Adrenal gland (tissue), 12 donors: Measurements from ENCODE around the gene COQ7. TPM values are rescaled to one million over a fixed set of nuclear protein-coding genes. Genes with fewer than 3 reads are reported as not detected.

Source experiments
- DNase-seq, 7 donors: peaks; one replicate each; pipeline ENCODE4 v3.0.0-alpha.2; 2019 to 2020
- H3K27ac ChIP-seq, 5 donors: fragments of 200-600 bp; sonication (generic) in 4 of 5; 1 replicate in 3 of 5; 2 replicates in 2 of 5; pipeline versions ENCODE4 v1.5.1 to v1.8.0; 2016 to 2020; ENCODE audit warnings: mild to moderate bottlenecking in 1 of 5
- H3K27me3 ChIP-seq: fragments of 200-600 bp; 2 replicates; pipeline ENCODE4 v1.8.0; 2021
- H3K36me3 ChIP-seq, 2 donors: fragments of 200-600 bp; replicated peaks in 1 of 2; 1 replicate in 1 of 2; 2 replicates in 1 of 2; pipeline versions ENCODE4 v1.5.1 to v1.8.0; 2018 to 2022
- H3K4me1 ChIP-seq, 2 donors: fragments of 200-600 bp; replicated peaks in 1 of 2; 1 replicate in 1 of 2; 2 replicates in 1 of 2; pipeline versions ENCODE4 v1.5.1 to v1.8.0; 2018 to 2021
- H3K4me3 ChIP-seq, 4 donors: fragments of 200-600 bp; sonication (generic) in 3 of 4; one replicate each; pipeline ENCODE4 v1.5.1; 2016 to 2018
- H3K9me3 ChIP-seq, 3 donors: fragments of 200-600 bp; sonication (generic) in 1 of 3; replicated peaks in 1 of 3; 1 replicate in 2 of 3; 2 replicates in 1 of 3; pipeline versions ENCODE4 v1.5.1 to v1.8.0; 2016 to 2021
- CTCF ChIP-seq, 6 experiments: fragments of 450-650 bp in 4 of 6; fragments of 200-600 bp in 2 of 6; sonication (generic) in 1 of 6; IDR thresholded peaks; 1 replicate in 5 of 6; 2 replicates in 1 of 6; pipeline versions ENCODE4 v1.5.1 to v1.8.0; 2016 to 2021; ENCODE audit warnings: antibody characterized with exemption in 6 of 6, mild to moderate bottlenecking in 2 of 6, moderate library complexity in 1 of 6
- POLR2A ChIP-seq, 2 donors: fragments of 450-650 bp; IDR thresholded peaks; one replicate each; pipeline ENCODE4 v1.6.1; 2017; ENCODE audit warnings: antibody characterized with exemption in 2 of 2, mild to moderate bottlenecking in 2 of 2, moderate library complexity in 1 of 2
- WGBS, 4 donors: extraction: QIAGEN DNeasy Blood & Tissue Kit in 2 of 4; methylation state at CpG; one replicate each; pipeline versions ENCODE4 v1.1.5 to v1.1.7; 2013 to 2017; 5-methylcytosine and 5-hydroxymethylcytosine counted together
- intact Hi-C, 2 donors: fragments of 100-400 bp; cut with DNase I; formaldehyde crosslinking; loops; one replicate each; pipeline versions ENCODE4 v1.14.1 to v1.15.0; 2022 to 2023
- polyA plus RNA-seq, 3 donors: library from polyadenylated mRNA; stranded (reverse); fragments of 200-250 nt in 2 of 3; fragments of 350-450 nt in 1 of 3; fragmentation: Illumina TruSeq in 1 of 3; extraction: RNeasy Lipid Tissue Mini Kit (QIAGEN cat#74804) in 1 of 3; gene quantifications; one replicate each; pipeline ENCODE4 v1.2.3, GENCODE V29; 2013 to 2014
- total RNA-seq, 9 donors: library from RNA; depleted of rRNA in 4 of 9; stranded (reverse); fragments of >200 nt in 4 of 9; fragments of 120-200 nt in 1 of 9; fragmentation: NEBNext Ultra II Directional in 1 of 9; extraction: Animal tissue kit (Norgen Biotek cat#: 25700) in 1 of 9; gene quantifications; one replicate each; pipeline versions ENCODE4 v1.1.0 to v1.2.4, GENCODE V29; 2013 to 2023
- donor health status: healthy with polysubstance abuse.
- donor health status: Bipolar disorder and iron deficiency.
- donor health status: DM: yes; HTN: yes; CAD: no.
- donor health status: DM: no; HTN: no; CAD: no.
- donor health status: DM: no; HTN: no; CAD: no.
- donor health status: DM: yes; HTN: yes; CAD: no.

Gene COQ7
- total and polyA plus RNA-seq, 12 donors: 14.9 to 41.8 (median 24.8) TPM

GRCh38 chr16:19106625-19107020 is 39.2 kb downstream of the COQ7 start:
- TF ChIP-seq POLR2A (IDR thresholded peaks at IDR 0.05) (no peak), CTCF (IDR thresholded peaks at IDR 0.05) (no peak)
- no peak for DNase-seq
- intact Hi-C loops: no loop called here
- no peaks in the 10 kb centered on the region for H3K4me1 ChIP-seq
- no peaks in the 10 kb centered on the region for H3K36me3 ChIP-seq
- no peak overlapping the region for H3K27ac ChIP-seq
- H3K4me3 ChIP-seq: no peak overlapping the region
- WGBS, 4 donors: 88 to 94% (median 92%) methylated on average over 2 of the region's 2 CpGs
- no peaks in the 10 kb centered on the region for H3K9me3 ChIP-seq
- no peaks in the 10 kb centered on the region for H3K27me3 ChIP-seq

- H3K36me3 ChIP-seq: no peaks in the 10 kb centered on the region
- no peak overlapping the region for H3K27ac ChIP-seq
- intact Hi-C loops: no loop called here
- TF ChIP-seq POLR2A (IDR thresholded peaks at IDR 0.05) (no peak), CTCF (IDR thresholded peaks at IDR 0.05) (no peak)
- whole genome bisulfite sequencing, 4 donors: 83 to 95% (median 89%) methylated on average over 9 of the region's 9 CpGs
- H3K4me1 ChIP-seq: no peaks in the 10 kb centered on the region
- no peaks in the 10 kb centered on the region for H3K9me3 ChIP-seq
- no peaks in the 10 kb centered on the region for H3K27me3 ChIP-seq
- no peak for DNase-seq
- no peak overlapping the region for H3K4me3 ChIP-seq
Observed at GRCh38 chr16:19108409-19109287, 41.2 kb downstream of the COQ7 start.

GRCh38 chr16:19109288-19109664 is 41.9 kb downstream of the COQ7 start:
- 88 to 93% (median 91%) methylated on average over 4 of the region's 4 CpGs for WGBS, 4 donors
- intact Hi-C loops: no loop called here

More at GRCh38 chr16:19109288-19109664, 41.9 kb downstream of the COQ7 start:
- TF ChIP-seq POLR2A (IDR thresholded peaks at IDR 0.05) (no peak), CTCF (IDR thresholded peaks at IDR 0.05) (no peak)
- Histone ChIP-seq H3K4me3 (no peak overlapping the region), H3K36me3 (no peaks in the 10 kb centered on the region), H3K9me3 (no peaks in the 10 kb centered on the region), H3K4me1 (no peaks in the 10 kb centered on the region), H3K27ac (no peak overlapping the region), H3K27me3 (no peaks in the 10 kb centered on the region)
- no peak for DNase-seq
